ENCODE measurements around the gene SNPH.

DNA sequence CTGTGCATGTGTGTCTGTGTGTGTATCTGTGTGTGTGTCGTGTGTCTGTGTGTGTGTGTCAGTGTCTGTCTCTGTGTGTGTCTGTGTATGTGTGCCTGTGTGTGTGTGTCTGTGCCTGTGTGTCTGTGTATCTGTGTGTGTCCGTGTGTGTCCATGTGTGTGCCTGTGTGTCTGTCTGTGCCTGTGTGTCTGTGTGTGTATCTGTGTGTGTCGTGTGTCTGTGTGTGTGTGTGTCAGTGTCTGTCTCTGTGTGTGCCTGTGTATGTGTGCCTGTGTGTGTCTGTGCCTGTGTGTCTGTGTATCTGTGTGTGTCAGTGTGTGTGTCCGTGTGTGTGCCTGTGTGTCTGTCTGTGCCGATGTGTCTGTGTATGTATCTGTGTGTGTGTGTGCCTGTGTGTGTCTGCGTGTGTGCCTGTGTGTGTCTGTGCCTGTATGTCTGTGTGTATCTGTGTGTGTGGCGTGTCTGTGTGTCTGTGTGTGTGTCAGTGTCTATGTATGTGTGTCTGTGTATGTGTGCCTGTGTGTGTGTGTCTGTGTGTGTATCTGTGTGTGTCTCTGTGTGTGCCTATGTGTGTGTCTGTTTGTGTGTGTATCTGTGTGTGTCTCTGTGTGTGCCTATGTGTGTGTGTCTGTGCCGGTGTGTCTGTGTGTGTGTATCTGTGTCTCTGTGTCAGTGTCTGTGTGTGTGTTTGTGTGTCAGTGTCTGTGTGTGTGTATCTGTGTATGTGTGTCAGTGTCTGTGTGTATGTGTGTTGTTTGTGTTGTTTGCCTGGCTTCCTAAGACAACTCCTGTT, 11.6 kb downstream of the SNPH start:
- TF ChIP-seq, protein P1, sequence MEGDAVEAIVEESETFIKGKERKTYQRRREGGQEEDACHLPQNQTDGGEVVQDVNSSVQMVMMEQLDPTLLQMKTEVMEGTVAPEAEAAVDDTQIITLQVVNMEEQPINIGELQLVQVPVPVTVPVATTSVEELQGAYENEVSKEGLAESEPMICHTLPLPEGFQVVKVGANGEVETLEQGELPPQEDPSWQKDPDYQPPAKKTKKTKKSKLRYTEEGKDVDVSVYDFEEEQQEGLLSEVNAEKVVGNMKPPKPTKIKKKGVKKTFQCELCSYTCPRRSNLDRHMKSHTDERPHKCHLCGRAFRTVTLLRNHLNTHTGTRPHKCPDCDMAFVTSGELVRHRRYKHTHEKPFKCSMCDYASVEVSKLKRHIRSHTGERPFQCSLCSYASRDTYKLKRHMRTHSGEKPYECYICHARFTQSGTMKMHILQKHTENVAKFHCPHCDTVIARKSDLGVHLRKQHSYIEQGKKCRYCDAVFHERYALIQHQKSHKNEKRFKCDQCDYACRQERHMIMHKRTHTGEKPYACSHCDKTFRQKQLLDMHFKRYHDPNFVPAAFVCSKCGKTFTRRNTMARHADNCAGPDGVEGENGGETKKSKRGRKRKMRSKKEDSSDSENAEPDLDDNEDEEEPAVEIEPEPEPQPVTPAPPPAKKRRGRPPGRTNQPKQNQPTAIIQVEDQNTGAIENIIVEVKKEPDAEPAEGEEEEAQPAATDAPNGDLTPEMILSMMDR (IDR thresholded peaks at IDR 0.05), result no peak
- TF ChIP-seq POLR2A (IDR thresholded peaks at IDR 0.05), result no peak
